SU-DHL-6 (cell line): ENCODE results near the gene RAC2.

Source experiments
- CTCF ChIP-seq: fragments of 200-600 bp; sonication (generic); IDR thresholded peaks from one replicate; pipeline ENCODE4 v1.5.1; 2017; ENCODE audit warnings: antibody characterized with exemption, mild to moderate bottlenecking, low read length, moderate library complexity; ENCODE audit not compliant: insufficient read depth, poor library complexity, severe bottlenecking
- EZH2phosphoT487 ChIP-seq: fragments of 200-600 bp; sonication (generic), shearing (Covaris generic); conservative IDR thresholded peaks from 2 replicates; pipeline ENCODE4 v1.6.1; 2018; ENCODE audit warnings: mild to moderate bottlenecking, antibody characterized with exemption, low read length, moderate library complexity, mixed read lengths

DNA sequence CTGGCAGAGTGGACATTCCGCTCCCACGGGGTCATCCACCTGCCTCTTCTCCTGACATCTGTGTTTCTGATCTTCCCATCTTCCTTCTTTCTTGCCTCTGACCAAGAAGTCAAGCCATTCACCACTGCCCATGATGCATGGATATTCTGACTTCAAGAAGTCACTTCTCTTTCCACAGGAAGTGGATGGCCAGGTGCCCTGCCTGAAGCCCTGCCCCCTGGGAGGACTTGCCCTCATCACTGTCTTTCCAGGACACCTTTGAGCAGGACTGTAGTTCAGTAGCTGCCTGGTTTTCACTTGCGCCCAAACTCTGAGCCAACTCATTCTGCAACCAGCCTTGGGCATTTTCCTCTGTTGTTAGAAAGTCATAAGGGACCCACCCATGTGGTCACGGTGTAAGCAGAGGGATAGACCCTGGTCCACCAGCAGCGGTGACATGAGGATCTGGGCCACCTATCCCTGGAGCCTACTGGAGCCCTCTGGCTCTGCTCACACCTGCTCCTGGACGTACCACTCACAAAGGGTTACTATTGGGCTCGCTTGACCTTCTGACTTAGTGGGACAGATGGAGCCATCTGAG, 45.2 kb upstream of the RAC2 start:
- TF ChIP-seq CTCF (no peak), EZH2phosphoT487 (no peak)
